ENCODE data around the gene NAA25. TPM values are rescaled to one million over a fixed set of nuclear protein-coding genes. Genes with fewer than 3 reads are reported as not detected.
A peak's percentile ranks its signal among the peaks of the same experiment; 100 is the strongest.

Gene NAA25
- 10 to 100 TPM; 32.2 to 38.5 TPM for total RNA-seq
- polyA plus RNA-seq = 1 to 10 TPM; 6.2 to 6.7 TPM
- long read RNA-seq, donor 1, partial matches to known transcripts = 0 of 1 reads
- long read RNA-seq, donor 1, other reads (novel, unspliced or antisense) = 0 of 1 reads
- long read RNA-seq, donor 2 = 0 reads
- long read RNA-seq, donor 3, full-length matches to known transcripts = 4 of 4 reads
- long read RNA-seq, donor 3, partial matches to known transcripts = 0 of 4 reads
- long read RNA-seq, donor 3, other reads (novel, unspliced or antisense) = 0 of 4 reads
- long read RNA-seq, donor 4 = 0 reads
- long read RNA-seq, donor 5, full-length matches to known transcripts = 2 of 2 reads
- long read RNA-seq, donor 5, partial matches to known transcripts = 0 of 2 reads
- long read RNA-seq, donor 5, other reads (novel, unspliced or antisense) = 0 of 2 reads

DNA sequence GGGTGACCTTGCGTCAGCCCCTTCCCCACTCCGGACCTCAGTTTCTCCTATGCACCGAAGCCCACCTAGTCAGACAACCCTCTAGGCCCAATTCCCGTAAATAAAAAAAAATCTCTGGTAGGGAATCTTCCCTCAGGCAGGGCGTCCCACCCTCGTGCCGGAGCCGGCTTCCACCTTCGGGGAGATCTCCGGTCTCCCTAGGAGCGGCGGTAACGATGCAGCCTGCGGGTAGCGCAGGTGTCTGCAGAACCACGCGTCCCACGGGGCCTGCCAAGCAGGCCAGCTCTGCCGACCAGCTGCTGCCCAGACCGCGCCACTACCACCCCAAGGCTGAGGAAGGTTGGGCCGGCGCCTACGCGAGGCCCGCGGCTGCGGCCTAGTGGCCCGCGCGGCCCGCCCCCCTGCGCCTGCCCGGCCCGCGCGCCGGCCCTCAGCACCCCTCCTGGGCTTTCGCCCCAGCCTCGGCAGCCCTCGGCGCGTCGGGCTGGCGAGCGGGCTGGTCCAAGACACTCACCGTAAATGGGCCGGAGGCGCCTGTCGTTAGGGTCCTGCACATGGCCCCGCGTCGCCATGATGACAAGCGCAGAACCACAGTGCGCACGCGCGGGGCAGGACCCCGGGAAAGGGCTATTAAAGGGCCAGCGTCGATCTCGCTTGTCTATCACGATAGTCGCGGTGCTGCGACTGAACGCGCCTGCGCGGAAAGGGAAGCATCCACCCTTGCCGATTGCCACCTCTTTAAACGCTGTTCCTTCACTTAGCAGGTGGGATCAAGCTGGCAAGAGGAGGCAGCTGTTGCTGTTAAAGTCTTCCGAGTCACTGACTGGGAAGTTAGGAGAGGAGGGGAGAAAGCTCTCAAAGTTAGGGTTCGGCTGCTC lies at the start of gene NAA25:
Gene NAA25 (minus strand): TSS at position 582 of the 878 bp plus-strand sequence. CDS start 10 bp downstream, at position 572.
- Histone ChIP-seq H3K27me3 (ENCODE audit: control insufficient read depth in 3 of 3, insufficient read depth in 3 of 3, low read length in 2 of 3) (no peaks in the 10 kb centered on the region), H3K4me3 (peak within 1 kb of the TSS; percentile 99), H3K27ac (ENCODE audit: low read depth in 1 of 2, low read length in 1 of 2) (peak within 1 kb of the TSS; percentile 92 to 97), H3K9ac (ENCODE audit: insufficient read depth in 1 of 2, low read length in 2 of 2) (peak within 1 kb of the TSS; percentile 86 to 99), H3K36me3 (ENCODE audit: control insufficient read depth in 4 of 4, insufficient read depth in 4 of 4, low read length in 4 of 4) (peaks cover 0 to 3% (median 1%) of the 10 kb centered on the region in 4 donors), H3K9me3 (ENCODE audit: control insufficient read depth in 4 of 4, insufficient read depth in 3 of 4, low read length in 3 of 4) (no peaks in the 10 kb centered on the region), H3K4me1 (ENCODE audit: control insufficient read depth in 5 of 5, insufficient read depth in 5 of 5, low read length in 5 of 5) (peaks cover 6 to 19% (median 11%) of the 10 kb centered on the region in 5 donors)
- TF ChIP-seq, protein P1, sequence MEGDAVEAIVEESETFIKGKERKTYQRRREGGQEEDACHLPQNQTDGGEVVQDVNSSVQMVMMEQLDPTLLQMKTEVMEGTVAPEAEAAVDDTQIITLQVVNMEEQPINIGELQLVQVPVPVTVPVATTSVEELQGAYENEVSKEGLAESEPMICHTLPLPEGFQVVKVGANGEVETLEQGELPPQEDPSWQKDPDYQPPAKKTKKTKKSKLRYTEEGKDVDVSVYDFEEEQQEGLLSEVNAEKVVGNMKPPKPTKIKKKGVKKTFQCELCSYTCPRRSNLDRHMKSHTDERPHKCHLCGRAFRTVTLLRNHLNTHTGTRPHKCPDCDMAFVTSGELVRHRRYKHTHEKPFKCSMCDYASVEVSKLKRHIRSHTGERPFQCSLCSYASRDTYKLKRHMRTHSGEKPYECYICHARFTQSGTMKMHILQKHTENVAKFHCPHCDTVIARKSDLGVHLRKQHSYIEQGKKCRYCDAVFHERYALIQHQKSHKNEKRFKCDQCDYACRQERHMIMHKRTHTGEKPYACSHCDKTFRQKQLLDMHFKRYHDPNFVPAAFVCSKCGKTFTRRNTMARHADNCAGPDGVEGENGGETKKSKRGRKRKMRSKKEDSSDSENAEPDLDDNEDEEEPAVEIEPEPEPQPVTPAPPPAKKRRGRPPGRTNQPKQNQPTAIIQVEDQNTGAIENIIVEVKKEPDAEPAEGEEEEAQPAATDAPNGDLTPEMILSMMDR (IDR thresholded peaks at IDR 0.05; ENCODE audit: control extremely low read depth, extremely low read depth) = no peak
- ATAC-seq (ENCODE audit: insufficient read depth, low FRiP score) = peak; percentile 78
- peak; percentile 92 to 94 (median 94) for DNase-seq
- 0% methylated on average over 44 to 74 of the region's 74 CpGs for WGBS, 2 donors

DNA sequence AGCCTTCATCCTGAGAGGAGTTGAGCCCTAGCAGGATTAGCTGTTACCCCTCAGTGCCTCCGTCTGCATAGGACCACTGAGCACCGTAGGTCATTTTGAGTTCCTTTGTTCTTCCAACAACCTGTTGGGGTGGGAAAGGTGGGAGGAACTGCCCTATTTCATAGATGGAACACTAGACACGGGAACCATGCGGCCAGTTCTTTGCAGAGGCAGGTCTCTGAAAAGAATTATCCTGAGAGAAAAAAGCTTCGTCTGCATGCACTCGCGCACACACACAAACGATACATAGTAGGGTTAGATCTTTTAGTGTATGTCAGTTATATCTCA lies 45.3 kb upstream of the NAA25 start:
- ATAC-seq (ENCODE audit: insufficient read depth, low FRiP score) (no peak), DNase-seq (no peak)
- H3K4me1 ChIP-seq (ENCODE audit: control insufficient read depth in 5 of 5, insufficient read depth in 5 of 5, low read length in 5 of 5) = peaks cover 0 to 2% (median 0%) of the 10 kb centered on the region in 5 donors
- TF ChIP-seq, protein P1 (IDR thresholded peaks at IDR 0.05; ENCODE audit: control extremely low read depth, extremely low read depth) = no peak
- peaks cover 26 to 45% (median 36%) of the 10 kb centered on the region in 4 donors for H3K36me3 ChIP-seq (ENCODE audit: control insufficient read depth in 4 of 4, insufficient read depth in 4 of 4, low read length in 4 of 4)
- no peak overlapping the region for H3K9ac ChIP-seq (ENCODE audit: insufficient read depth in 1 of 2, low read length in 2 of 2)
- no peaks in the 10 kb centered on the region for H3K27me3 ChIP-seq (ENCODE audit: control insufficient read depth in 3 of 3, insufficient read depth in 3 of 3, low read length in 2 of 3)
- no peak overlapping the region for H3K4me3 ChIP-seq
- peaks cover 0 to 4% (median 2%) of the 10 kb centered on the region in 4 donors for H3K9me3 ChIP-seq (ENCODE audit: control insufficient read depth in 4 of 4, insufficient read depth in 3 of 4, low read length in 3 of 4)
- no peak overlapping the region for H3K27ac ChIP-seq (ENCODE audit: low read depth in 1 of 2, low read length in 1 of 2)
- WGBS, 2 donors = 93 to 96% methylated on average over 8 of the region's 8 CpGs

DNA sequence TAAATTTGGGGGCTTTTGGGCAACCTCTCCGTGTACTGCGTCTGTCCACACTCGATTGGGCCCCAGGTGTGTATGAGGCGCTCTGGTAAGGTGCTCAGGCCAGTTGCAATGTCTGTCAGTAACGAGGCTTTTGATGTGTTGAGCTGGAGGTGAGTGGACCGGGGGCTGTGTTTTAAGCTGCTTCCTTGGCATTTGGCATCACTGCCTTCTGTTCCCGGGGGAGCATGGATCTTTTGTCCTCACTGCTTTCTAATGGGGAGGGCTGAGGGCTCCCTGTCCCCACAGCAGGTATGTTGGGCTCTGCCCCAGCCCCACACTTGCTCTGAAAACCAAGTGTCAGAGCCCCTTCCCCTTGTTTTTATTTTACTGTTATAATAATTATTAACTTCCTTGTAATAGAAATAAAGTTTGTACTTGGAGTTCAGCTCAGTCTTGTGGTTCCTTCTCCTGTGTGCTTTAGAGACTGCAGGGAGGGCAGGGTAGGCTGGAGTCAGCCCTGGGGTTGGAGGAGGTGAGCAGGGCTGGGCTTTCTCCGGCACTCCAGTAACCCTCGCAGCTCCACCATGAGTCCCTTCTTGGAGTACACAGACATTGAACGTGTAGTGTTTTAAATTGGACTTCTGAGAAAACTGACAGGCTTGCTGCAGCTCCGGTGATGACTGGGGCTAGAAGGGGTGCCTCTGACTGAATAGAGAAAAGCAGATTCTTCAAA lies 44.8 kb upstream of the NAA25 start:
- peaks cover 0 to 2% (median 0%) of the 10 kb centered on the region in 5 donors for H3K4me1 ChIP-seq (ENCODE audit: control insufficient read depth in 5 of 5, insufficient read depth in 5 of 5, low read length in 5 of 5)

More for the DNA sequence above, 44.8 kb upstream of the NAA25 start:
- no peak for DNase-seq
- peaks cover 0 to under 1% (median 0%) of the 10 kb centered on the region in 4 donors for H3K9me3 ChIP-seq (ENCODE audit: control insufficient read depth in 4 of 4, insufficient read depth in 3 of 4, low read length in 3 of 4)
- no peaks in the 10 kb centered on the region for H3K27me3 ChIP-seq (ENCODE audit: control insufficient read depth in 3 of 3, insufficient read depth in 3 of 3, low read length in 2 of 3)
- no peak overlapping the region for H3K9ac ChIP-seq (ENCODE audit: insufficient read depth in 1 of 2, low read length in 2 of 2)
- peaks cover 28 to 47% (median 39%) of the 10 kb centered on the region in 4 donors for H3K36me3 ChIP-seq (ENCODE audit: control insufficient read depth in 4 of 4, insufficient read depth in 4 of 4, low read length in 4 of 4)
- TF ChIP-seq, protein P1 (IDR thresholded peaks at IDR 0.05; ENCODE audit: control extremely low read depth, extremely low read depth) = no peak
- H3K27ac ChIP-seq (ENCODE audit: low read depth in 1 of 2, low read length in 1 of 2) = no peak overlapping the region
- no peak overlapping the region for H3K4me3 ChIP-seq
- WGBS, 2 donors = 86 to 92% methylated on average over 11 of the region's 11 CpGs
- no peak for ATAC-seq (ENCODE audit: insufficient read depth, low FRiP score)
